Kidney capillary endothelial cell (primary cell): ENCODE data around the gene CCDC183.
"Not testable (repeated sequence)": the region's sequence is repeated elsewhere in the genome, so short reads cannot be mapped to it uniquely, and the experiment has no call there.

Source experiments
- DNase-seq: peaks from one replicate; pipeline ENCODE4 v3.0.0-alpha.2; 2018; ENCODE audit warnings: low spot score

The CCDC183 gene

DNA sequence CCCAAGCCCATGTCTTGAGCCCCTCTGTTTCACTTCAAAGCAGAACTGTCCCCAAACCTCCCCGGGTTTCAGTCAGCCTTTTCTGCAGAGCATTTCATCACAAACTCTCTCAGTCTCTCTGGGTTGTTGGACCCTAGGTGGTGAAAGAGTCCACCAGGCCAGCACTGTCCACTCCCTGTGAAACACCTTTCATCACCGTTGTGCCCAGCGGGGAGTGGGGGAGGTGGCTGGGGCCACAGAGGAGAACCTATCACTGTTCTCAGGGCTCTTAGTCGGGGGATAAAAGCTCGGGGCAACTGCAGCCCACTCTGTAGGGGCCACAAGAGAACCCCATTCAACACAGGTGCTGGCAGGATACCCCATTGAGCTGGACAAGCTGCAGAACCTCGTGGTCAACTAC lies 6.2 kb downstream of the CCDC183 start:
- no peak for DNase-seq

DNA sequence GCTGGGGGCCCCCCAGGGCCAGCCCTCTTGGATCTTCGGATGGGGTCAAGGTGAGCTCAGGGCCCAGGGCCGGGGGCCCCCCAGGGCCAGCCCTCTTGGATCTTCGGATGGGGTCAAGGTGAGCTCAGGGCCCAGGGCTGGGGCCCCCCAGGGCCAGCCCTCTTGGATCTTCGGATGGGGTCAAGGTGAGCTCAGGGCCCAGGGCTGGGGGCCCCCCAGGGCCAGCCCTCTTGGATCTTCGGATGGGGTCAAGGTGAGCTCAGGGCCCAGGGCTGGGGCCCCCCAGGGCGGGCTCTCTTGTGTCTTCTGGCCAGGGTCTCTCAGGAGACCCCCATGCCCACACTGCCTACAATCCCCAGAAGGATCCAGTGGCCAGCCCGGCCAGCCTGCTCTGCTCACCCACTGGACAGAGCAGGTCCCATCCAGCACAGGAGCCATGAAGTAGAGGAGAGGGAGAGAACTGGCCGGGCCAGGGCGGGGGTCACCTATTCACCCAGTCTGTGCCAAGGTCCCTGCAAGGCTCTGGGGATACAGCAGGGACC lies 6.9 kb downstream of the CCDC183 start:
- not testable (repeated sequence) for DNase-seq

DNA sequence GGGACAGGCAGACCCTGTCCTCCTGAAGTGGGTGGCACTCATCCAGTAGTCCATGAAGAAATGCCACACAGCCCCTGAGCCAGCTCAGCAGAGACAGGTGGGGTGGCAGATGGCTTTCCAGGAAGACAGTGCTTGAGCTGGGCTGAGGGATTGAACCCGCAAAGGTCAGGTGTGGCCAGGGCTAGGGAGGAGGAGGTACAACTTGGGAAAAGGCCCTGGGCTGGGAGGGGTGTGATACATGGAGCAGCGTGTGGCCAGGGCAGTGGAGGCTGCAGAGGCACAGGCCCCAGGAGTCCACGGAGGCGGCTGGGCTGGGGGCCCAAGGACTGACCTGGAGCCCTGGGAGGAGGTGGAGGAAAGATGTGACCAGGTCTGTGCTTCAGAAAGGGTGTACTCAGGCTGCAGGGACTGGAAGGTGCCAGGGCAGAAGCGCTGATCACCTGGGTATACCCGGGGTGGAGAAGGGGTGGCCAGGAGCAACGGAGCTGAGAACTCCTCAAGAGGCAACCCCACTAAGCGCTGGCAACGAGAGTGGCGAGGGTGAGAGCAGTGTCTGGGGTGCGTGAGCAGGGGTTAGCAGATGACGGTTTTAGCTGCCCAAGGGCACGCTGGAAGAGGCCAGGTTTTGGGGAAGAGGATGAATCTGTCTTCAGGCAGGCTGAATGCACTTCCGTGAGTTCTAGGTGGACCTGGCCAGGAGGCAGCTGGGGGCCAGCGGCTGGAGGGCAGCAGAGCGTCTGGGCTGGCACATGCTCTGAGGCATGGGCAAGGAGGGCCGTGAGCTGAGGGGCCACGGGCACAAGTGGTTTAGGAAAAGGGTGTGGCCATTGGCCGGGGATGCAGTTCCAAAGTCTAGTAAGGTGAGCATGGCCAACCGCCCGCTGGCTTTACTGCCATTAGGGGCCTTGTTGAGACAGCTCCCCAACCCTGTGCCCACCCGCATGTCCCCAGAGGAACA lies 7.7 kb downstream of the CCDC183 start:
- no peak for DNase-seq

DNA sequence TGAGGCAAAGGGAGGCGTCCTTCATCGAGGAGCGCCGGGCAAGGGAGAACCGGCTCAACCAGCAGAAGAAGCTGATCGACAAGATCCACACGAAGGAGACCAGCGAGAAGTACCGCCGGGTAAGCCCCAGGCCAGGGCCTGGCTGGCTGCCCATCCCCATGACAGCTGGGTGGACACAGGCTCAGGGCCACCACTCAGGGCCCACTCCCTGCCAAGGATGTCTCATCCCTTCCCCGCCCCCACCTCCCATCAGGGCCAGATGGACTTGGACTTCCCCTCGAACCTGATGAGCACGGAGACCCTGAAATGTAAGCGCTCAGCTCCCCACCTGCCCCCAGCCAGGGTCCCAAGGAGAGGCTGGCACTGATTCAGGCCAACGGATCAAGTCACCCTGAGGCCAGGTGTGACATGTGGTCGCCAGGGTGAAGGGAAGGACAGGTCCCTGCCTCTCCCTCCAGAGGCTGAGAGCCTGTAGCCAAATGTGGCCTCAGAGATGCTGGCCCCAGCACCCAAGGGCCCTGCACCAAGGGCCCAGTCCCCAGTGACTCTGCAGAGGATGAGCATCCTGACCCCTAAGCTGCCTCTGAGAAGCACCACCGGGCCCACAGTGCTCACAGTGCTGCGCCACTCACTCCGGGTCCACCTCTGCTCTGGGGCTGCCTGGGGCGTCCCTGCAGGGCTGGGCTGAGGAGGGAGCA lies 8.5 kb downstream of the CCDC183 start:
- no peak for DNase-seq

DNA sequence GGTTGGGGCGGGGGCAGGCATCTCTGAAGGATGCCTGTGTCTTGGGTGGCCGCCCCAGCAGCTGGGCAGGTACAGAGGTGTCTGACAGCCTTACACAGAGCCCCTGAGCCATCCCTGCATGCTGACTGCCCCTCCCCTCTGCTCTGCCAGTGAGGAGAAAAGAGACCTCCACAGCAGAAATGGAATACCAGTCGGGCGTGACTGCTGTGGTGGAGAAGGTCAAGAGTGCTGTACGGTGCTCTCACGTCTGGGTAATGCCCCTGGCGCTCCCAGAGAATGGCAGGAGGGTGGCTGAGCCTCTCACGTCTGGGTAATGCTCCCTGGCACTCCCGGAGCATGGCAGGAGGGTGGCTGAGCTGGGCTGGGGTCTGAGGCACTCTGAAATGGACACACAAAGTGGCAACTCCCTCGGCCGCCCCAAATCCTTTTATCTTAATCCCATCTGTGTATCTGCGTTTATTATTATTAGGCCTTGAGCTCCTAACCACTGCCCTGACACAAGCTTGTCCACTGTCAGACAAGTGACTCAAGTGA lies 9.1 kb downstream of the CCDC183 start:
- DNase-seq: no peak

DNA sequence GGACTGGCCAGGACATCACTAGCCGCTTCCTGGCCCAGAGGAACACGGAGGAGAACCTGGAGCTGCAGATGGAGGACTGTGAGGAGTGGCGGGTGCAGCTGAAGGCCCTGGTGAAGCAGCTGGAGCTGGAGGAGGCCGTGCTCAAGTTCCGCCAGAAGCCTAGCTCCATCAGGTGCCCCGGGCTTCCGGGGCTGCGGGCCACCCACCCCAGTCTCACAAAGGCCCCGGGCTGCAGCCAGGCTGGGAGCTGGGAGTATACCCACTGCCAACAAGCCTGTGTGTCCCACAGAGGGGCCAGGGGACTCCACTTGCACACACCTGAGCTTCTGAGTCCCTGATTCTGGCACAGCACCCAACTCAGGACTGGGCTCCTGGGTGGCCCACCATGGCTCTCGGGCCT lies 9.9 kb downstream of the CCDC183 start:
- DNase-seq: no peak

DNA sequence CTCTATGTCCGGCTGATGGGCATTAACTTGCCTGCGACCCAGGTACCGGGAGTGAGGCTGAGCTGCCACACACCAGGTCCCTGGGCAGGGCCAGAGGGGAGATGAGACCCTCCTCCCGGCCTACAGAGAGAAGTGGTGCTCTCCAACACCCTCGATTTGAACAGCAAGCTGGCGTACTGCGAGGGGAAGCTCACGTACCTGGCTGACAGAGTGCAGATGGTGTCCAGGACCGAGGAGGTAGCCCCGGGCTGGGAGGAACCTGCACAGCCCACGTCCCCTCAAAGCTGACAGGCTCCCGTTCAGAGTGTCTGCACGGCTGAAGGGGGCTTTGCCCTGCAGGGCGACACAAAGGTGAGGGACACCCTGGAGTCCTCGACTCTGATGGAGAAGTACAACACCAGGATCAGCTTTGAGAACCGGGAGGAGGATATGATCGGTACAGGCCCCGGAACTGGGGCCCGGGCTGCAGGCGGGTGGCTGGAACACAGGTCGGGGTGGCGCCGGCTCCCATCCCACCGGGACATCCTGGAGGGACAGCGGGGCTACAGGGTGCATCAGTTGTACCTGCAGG lies 10.6 kb downstream of the CCDC183 start:
- DNase-seq: no peak

DNA sequence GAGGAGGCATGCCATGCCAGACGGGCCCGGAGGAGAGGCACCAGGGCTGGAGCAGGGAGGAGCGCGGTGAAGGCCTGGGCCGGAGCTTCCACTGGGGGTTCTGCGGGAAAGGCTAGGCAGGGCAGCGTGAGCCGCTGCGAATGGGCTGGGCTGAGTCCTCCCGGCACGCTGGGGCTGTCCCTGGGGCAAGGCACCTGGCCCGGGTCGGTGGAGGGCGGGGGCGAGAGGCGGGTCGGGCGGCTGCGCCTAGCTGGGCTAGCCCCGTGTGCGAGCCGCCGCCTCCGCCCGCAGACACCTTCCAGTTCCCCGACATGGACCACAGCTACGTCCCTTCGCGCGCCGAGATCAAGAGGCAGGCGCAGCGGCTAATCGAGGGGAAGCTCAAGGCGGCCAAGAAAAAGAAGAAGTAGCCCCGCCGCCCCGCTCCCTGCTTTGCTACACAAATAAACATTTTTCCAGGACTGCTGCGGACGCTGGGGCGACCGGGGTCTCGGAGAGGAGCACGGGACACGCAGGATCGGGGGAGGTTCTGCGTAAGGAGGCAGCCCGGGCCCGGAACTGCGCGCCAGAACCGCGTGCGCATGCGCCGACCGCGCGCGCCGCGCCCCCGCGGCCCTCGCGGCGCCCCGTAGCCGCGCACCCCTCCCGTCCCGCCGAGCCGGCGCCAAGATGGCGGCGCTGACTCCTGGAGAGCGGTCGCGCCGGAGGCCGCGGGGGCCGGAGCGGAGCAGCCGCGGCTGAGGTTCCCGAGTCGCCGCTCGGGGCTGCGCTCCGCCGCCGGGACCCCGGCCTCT lies 11.3 kb downstream of the CCDC183 start, which contains the start of gene RABL6:
RABL6 (plus strand) TSS at position 668 of the 794 bp plus-strand sequence. CDS start 249 bp downstream, outside the sequence.
- peak; percentile 71 for DNase-seq

DNA sequence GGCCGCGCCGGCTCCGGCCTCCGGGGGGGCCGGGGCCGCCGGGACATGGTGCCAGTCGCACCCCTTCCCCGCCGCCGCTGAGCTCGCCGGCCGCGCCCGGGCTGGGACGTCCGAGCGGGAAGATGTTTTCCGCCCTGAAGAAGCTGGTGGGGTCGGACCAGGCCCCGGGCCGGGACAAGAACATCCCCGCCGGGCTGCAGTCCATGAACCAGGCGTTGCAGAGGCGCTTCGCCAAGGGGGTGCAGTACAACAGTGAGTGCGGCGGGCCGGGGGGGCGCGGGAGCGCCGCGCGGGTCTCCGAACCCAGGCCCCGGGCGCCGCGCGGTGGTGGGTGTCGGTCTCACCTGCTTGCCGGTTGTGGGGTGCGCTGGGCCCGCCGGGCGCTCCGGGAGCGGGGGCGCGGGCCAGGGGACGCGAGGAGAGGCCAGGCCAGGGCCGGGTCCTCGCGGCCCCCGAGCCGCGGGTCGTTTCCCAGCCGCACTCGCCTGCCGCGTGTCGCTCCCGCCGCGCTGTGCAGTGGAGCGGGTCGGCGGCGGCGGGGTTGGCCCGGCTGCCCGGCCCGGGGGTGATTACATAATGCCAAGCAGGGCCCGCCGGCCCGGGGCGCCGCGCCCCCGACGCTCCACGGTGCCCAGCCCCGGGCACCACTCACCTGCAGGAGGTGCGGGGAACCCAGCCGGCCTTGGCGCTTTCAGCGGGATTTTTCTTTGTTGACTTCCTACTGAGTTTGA lies 12.1 kb downstream of the CCDC183 start:
- DNase-seq: no peak

DNA sequence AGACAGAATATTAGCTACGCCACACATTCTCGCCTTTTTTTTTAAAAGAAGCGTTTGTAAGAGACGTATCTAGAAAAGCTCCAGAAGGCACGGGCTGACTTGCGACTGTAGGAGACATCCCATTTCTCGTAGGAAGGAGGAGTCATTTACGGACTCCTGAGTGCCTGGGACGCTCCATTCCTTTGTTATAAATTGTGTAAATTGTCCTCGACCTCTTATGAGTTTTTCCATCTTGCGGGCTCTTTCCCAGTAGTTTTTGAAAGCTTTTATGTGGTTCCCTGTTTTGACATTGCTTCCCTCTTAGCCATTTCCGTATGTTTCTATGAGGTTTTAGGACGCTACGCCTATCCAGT lies 12.6 kb downstream of the CCDC183 start:
- peak; percentile 34 for DNase-seq

DNA sequence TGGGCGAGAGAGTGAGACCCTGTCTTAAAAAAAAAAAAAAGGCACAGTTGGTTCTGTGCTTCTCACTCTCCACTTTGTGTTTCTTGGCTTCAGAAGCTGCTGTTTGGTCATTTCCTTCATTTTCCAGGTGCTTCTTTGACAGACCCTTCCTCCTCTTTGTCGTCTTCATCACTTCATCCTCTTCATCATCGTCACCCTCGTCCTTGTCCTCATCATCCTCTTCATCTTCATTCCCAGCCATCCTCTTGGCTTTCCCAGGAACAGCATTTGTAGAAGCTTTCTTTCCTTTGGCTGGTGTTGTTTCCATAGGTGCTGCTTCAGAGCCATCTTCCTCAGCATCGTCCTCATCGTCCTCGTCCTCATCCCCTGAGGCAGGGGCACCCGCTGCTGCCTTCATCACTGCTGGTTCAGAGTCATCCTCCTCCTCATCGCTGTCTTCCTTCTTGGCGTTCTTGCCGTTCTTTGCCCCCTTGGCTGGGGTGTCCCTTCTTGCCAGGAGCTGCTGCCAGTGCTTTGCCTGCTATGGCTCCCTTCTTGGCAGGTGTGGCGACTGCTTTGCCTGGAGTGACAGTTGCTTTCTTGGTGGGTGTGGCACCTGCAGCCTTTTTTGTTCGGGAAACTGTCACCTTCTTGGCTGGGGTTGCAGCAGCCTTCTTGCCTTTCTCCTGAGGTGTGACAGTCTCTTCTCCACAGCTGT lies 18.7 kb downstream of the CCDC183 start:
- DNase-seq: no peak

DNA sequence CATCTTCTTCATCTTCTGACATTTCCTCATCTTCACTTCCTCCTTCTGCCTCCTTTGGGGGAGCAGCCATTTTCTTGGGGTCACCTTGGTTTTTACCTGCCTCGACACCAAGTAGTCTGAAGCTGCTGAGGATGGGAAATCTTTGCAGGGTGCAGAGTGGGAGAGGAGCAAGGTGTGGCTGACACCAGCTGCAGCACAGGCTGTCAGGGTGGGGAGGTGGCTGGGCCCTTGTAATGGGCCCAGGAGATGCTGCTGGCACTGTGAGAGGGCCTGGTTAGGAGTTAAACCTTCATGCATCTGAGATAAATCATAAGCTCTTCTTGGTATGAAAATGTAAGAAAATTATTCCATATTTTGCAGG lies 19.3 kb downstream of the CCDC183 start:
- DNase-seq: no peak

DNA sequence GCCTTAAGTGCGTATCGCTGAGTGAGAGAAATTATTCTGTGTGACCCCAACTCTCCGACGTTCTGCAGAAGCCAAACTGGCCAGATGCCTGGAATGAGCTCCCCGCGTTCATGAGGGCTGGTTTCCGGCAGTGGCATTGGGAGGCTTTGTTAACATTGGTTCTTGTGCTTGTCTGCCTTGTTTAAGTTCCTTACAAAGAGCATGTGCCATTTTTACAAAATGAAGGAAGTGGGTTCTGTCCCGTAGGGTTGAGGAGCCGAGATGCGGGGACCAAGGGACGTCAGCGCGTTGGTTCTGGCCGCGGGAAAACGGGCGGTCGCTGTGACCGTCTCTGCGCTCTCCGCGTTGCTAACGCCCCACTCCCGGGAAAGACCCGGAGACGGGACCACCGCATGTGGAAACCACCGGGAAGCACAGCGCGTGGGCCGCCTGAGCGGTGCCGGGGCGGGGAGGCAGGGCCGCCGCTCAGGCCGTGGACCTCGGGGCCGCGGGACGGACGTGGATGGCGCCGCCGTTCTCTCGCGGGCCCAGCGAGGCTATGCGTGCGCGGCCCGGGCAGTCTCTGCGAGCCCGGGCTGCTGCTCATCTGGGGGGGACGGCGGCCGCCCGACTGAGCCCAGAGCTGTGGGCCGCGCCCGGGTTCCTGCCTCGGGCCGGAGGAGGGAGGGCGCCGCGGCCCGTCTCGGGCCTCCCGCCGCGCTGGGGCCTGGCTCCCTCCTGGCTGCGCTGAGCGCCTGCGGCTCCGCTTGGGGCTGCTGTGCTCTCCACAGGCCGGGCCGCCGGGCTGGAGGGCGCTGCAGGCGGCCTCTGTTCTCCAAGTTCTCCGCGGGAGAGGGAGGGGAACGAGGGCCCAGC lies 25.1 kb downstream of the CCDC183 start:
- DNase-seq: no peak

DNA sequence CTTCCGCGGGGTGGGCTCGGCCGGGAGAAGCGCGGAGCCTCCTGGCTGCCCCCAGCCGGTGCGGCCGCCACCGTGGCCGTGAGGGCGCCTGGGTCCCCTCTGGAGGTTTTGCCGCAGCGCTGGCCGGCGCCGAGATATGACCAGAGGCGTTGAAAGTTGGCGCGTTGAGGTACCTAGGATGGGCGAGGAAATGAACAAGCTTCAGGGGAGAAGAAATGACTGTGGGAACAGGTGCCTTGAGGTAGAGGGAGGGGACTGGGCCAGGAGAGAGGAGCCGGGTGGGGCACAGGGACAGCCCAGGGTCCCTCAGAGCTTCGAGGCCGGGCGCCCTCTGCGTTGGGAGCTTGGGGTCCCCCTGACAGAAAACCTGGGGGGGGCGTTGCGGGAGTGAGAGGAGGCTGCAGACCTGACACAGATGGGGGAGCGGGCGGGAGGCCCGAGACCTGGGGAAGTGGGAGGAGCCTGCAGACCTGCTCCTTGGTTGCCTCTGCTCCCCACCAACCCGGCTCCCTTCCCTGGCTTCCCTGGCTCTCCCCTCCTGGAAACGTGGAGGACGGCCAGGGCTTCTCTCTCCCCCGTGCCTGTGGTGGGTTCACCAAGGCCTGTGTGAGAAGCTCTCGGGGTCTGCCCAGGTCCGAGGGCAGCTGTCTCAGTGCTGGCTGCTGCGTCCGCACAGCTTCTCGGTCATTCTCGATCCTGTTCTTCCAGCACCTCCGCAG lies 25.8 kb downstream of the CCDC183 start:
- no peak for DNase-seq

DNA sequence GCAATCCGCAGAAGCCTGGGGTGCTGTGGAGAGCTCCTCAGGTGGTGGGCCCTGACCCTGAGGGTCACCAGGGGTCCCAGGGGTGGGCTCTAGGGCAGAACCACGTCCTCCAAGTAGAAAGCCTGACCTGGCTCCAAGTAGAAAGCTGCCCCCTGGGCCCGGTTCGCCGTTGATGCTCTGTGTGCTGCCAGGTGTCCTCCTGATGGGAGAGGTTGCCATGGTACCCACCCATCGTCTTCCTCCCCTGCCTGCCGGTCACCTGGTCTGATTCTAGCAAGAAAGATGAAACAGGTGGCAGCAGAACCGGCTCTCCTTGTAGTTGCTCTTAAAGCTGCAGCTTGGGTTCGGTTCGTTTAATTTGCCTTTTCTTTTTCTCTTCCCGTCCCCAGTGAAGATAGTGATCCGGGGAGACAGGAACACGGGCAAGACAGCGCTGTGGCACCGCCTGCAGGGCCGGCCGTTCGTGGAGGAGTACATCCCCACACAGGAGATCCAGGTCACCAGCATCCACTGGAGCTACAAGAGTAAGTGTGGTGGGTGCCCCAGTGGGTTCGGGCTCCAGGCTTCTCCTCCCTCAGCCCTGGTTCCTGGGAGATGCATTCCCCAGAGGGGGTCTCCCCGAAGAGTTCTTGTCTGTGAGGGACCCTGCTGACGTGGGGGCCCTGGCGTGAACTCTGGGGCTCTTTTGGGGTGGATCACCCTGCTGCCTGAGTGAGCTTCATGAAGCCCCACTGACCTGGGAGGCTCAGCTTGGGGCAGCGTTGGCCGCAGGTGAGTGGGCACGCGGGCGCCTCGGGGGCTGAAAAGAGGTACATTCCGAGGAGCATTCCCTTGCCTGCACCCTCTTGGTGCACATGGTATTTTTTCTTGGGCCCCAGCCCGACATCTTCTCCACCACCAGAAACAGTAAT lies 27.3 kb downstream of the CCDC183 start:
- no peak for DNase-seq

DNA sequence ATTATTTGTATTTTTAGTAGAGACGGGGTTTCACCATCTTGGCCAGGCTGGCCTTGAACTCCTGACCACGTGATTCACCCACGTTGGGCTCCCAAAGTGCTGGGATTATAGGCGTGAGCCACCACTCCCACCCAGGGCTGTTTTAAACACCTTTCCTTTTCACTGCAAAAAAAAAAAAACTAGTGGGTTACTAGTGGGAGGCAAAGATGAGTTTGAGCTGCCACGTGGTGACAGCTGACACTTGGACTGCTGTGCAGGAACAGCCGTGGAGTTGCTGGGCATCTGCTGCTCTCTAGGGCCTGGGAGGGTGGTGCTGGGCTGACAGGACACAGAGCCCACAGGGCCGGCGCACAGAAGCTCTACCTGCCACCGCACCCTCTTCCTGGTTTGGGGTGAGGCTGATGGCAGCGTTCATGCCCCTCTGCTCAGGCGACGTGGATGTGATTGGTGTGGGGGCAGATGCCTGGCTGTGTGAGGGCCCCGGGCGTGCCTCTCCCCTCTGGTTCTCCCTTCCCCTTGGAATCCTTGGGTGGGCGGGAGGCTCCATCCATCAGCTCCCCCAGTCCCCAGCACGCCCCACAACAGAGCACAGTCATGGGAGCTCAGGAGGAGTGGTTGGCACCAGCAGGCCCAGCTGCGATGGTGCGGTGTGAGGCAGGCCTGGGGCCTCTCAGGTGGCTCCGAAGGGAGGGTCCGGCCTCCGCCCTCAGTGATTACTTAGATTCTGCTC lies 28.5 kb downstream of the CCDC183 start:
- no peak for DNase-seq
